ENCODE data around the gene CA12. TPM values are rescaled to one million over a fixed set of nuclear protein-coding genes. Genes with fewer than 3 reads are reported as not detected.

CA12 gene
- 1 to 10 TPM; 1.2 to 2.1 TPM for total RNA-seq
- polyA plus RNA-seq (2013, experiment 1 of 2): 0.57 TPM
- polyA plus RNA-seq (2013, experiment 2 of 2): 0.58 TPM
- long read RNA-seq, experiment 1: 0 reads
- long read RNA-seq, experiment 2, partial matches to known transcripts: 1 of 5 reads
- long read RNA-seq, experiment 2, other reads (novel, unspliced or antisense): 3 of 5 reads
- long read RNA-seq, experiment 3, full-length matches to known transcripts: 12 of 14 reads
- long read RNA-seq, experiment 3, partial matches to known transcripts: 0 of 14 reads
- long read RNA-seq, experiment 3, other reads (novel, unspliced or antisense): 2 of 14 reads
- long read RNA-seq, experiment 4: 0 reads

DNA sequence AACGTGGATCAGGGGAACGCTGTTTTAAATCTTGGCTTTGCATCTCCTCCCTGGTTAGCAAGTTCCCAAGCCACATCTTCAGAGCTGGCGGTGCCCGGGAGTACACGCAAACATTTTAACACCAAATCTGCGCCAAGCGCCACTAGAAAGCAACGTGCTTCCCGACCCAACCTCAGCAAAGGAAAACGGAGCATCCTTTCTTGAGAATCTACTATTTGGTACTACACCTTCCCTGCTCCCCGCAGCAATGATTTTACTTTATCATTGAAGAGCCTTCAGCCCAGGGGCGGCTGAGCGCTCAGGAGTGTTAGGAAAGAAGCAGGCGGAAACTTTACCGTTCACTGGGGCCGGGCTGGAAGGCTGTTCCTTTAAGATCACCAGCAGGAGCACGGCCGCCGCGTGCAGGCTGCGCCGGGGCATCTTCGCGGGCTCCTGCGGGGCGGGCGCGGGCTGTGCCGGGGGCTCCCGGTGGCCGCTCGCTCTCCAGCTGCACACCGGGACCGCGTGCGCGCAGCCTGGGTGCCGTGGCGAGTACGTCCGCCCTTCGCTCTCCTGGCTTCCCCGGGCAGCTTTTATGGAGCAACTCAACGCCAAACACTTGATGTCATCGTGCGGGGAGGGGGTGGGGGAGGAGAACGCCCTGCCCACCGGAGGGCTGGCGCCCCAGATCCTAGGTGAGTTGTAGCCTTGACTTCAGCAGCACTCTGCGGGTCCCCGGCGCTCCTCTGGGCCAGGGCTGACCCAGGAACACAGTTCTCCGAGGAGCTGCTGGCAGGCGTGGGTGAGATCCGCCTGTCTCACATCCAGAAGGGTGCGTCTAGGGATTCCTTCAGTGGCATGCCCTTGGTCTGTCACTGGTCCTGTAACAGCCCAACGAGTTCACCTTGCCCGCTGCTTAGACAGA lies at the start of gene CA12:
TSS of gene CA12 (minus strand) at position 546 of the 904 bp plus-strand sequence. CDS start at position 420, 126 bp downstream.
- Histone ChIP-seq H3K36me3 (ENCODE audit: control insufficient read depth, insufficient read depth, low read length) (no peaks in the 10 kb centered on the region), H3K27ac (ENCODE audit: low read depth, low read length) (no peak within 1 kb of the TSS), H3K4me1 (ENCODE audit: control insufficient read depth, insufficient read depth, low read length) (peaks cover 3% of the 10 kb centered on the region), H3K9ac (ENCODE audit: extremely low read depth, low read length, poor library complexity, severe bottlenecking) (no peak within 1 kb of the TSS), H3K27me3 (ENCODE audit: control insufficient read depth, insufficient read depth, low read length, poor library complexity, severe bottlenecking) (peaks cover 58% of the 10 kb centered on the region), H3K4me3 (ENCODE audit: low read length) (peak within 1 kb of the TSS; percentile 67), H3K9me3 (ENCODE audit: control insufficient read depth, low read length) (peaks cover 9% of the 10 kb centered on the region)
- H3K4me1 Mint-ChIP-seq: peaks cover 20% of the 10 kb centered on the region
- TF ChIP-seq, protein P1, sequence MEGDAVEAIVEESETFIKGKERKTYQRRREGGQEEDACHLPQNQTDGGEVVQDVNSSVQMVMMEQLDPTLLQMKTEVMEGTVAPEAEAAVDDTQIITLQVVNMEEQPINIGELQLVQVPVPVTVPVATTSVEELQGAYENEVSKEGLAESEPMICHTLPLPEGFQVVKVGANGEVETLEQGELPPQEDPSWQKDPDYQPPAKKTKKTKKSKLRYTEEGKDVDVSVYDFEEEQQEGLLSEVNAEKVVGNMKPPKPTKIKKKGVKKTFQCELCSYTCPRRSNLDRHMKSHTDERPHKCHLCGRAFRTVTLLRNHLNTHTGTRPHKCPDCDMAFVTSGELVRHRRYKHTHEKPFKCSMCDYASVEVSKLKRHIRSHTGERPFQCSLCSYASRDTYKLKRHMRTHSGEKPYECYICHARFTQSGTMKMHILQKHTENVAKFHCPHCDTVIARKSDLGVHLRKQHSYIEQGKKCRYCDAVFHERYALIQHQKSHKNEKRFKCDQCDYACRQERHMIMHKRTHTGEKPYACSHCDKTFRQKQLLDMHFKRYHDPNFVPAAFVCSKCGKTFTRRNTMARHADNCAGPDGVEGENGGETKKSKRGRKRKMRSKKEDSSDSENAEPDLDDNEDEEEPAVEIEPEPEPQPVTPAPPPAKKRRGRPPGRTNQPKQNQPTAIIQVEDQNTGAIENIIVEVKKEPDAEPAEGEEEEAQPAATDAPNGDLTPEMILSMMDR (conservative IDR thresholded peaks at IDR 0.05): no peak
- DNase-seq: peak; percentile 85
- no peaks in the 10 kb centered on the region for H3K36me3 Mint-ChIP-seq (ENCODE audit: low read depth)
- H3K4me3 Mint-ChIP-seq: peak within 1 kb of the TSS; percentile 58
- H3K9me3 Mint-ChIP-seq: no peaks in the 10 kb centered on the region
- peaks cover 81% of the 10 kb centered on the region for H3K27me3 Mint-ChIP-seq (ENCODE audit: insufficient read depth)
- no peak within 1 kb of the TSS for H3K27ac Mint-ChIP-seq
- 9 to 21% methylated on average over 23 to 57 of the region's 58 CpGs for WGBS, 2 experiments (ENCODE audit: insufficient coverage in 1 of 2, insufficient read length in 1 of 2)

DNA sequence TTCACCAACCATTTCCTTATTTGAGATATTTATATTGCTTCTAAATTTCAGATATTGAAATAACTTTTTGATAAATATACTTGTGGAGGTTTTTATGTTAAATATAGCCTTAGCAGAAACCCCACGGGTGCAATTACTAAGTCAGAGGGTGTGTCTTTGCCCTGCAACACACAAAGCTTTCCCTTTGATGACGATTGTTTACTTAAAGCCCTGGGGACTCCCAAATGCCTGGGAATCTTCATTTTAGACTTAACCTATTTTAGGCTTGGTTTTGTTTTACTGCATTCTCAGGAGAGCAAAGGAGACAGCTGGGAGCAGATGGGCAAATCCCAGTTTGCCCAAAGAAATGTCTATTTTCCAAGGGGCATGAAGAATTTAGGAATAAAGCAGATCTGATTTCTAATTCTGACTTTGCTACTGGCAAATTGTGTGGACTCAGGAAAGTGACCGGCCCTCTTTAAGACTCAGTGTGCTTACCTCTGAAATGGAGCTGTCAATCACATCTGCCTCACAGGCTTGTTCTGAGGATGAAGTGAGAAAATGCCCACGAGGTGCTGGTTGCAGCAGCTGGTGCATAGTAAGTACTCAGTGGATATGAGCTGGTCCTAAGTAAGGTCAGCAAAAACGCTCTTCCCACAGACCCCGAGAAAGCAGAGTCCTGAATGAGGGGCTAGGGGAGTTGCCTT lies 49.3 kb upstream of the CA12 start:
- TF ChIP-seq, protein P1 (conservative IDR thresholded peaks at IDR 0.05): no peak
- Histone ChIP-seq H3K36me3 (ENCODE audit: control insufficient read depth, insufficient read depth, low read length) (no peaks in the 10 kb centered on the region), H3K27ac (ENCODE audit: low read depth, low read length) (no peak overlapping the region), H3K9me3 (ENCODE audit: control insufficient read depth, low read length) (peaks cover 11% of the 10 kb centered on the region), H3K4me3 (ENCODE audit: low read length) (no peak overlapping the region), H3K27me3 (ENCODE audit: control insufficient read depth, insufficient read depth, low read length, poor library complexity, severe bottlenecking) (no peaks in the 10 kb centered on the region), H3K4me1 (ENCODE audit: control insufficient read depth, insufficient read depth, low read length) (peaks cover 14% of the 10 kb centered on the region), H3K9ac (ENCODE audit: extremely low read depth, low read length, poor library complexity, severe bottlenecking) (no peak overlapping the region)
- Mint-ChIP-seq H3K4me3 (no peak overlapping the region), H3K36me3 (ENCODE audit: low read depth) (peaks cover 3% of the 10 kb centered on the region), H3K4me1 (peaks cover 44% of the 10 kb centered on the region), H3K27me3 (ENCODE audit: insufficient read depth) (no peaks in the 10 kb centered on the region), H3K27ac (no peak overlapping the region), H3K9me3 (peaks cover 10% of the 10 kb centered on the region)
- WGBS, 2 experiments (ENCODE audit: insufficient coverage in 1 of 2, insufficient read length in 1 of 2): 72 to 80% methylated on average over 6 of the region's 6 CpGs
- DNase-seq: no peak

DNA sequence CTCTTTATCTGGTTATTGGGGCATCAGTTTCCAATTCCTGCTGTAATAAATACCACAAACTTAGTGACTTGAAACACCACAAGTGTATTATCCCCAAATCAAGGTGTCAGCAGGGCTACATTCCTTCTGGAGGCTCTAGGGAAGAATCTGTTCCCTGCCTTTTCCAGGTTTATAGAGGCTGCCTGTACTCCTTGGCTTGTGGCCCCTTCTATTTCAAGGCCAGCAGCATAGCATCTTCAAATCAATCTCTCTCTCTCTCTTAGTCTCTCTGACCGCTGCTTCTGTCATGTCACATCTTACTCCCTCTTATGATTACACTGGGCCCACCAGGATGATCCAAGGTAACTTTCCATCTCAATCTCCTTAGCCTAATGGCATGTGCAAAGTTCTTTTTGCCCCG lies 44.9 kb upstream of the CA12 start:
- Histone ChIP-seq H3K36me3 (ENCODE audit: control insufficient read depth, insufficient read depth, low read length) (no peaks in the 10 kb centered on the region), H3K9me3 (ENCODE audit: control insufficient read depth, low read length) (peaks cover 17% of the 10 kb centered on the region), H3K4me3 (ENCODE audit: low read length) (peak overlapping the region; percentile 44), H3K9ac (ENCODE audit: extremely low read depth, low read length, poor library complexity, severe bottlenecking) (no peak overlapping the region), H3K4me1 (ENCODE audit: control insufficient read depth, insufficient read depth, low read length) (no peaks in the 10 kb centered on the region), H3K27ac (ENCODE audit: low read depth, low read length) (no peak overlapping the region), H3K27me3 (ENCODE audit: control insufficient read depth, insufficient read depth, low read length, poor library complexity, severe bottlenecking) (no peaks in the 10 kb centered on the region)
- H3K36me3 Mint-ChIP-seq (ENCODE audit: low read depth): peaks cover 3% of the 10 kb centered on the region
- TF ChIP-seq, protein P1 (conservative IDR thresholded peaks at IDR 0.05): no peak
- H3K4me3 Mint-ChIP-seq: no peak overlapping the region
- H3K27ac Mint-ChIP-seq: no peak overlapping the region
- no peak for DNase-seq
- H3K4me1 Mint-ChIP-seq: peaks cover 11% of the 10 kb centered on the region
- H3K9me3 Mint-ChIP-seq: peaks cover 18% of the 10 kb centered on the region
- WGBS, 2 experiments (ENCODE audit: insufficient coverage in 1 of 2, insufficient read length in 1 of 2): 96 to 100% methylated on average over 1 to 2 of the region's 2 CpGs
- no peaks in the 10 kb centered on the region for H3K27me3 Mint-ChIP-seq (ENCODE audit: insufficient read depth)

Data from endodermal cell (in vitro differentiated cells).